GM21360 (cell line): ENCODE results near the gene FAM216B.

Experiments used
- ATAC-seq: cut with Tn5 transposase; IDR thresholded peaks from one replicate; pipeline ENCODE4 v1.9.1; 2021; ENCODE audit warnings: mild to moderate bottlenecking, moderate library complexity; ENCODE audit not compliant: unreplicated experiment

Gene FAM216B

GRCh38 chr13:42821437-42821836, 40.1 kb downstream of the FAM216B start:
- no peak for ATAC-seq

DNA sequence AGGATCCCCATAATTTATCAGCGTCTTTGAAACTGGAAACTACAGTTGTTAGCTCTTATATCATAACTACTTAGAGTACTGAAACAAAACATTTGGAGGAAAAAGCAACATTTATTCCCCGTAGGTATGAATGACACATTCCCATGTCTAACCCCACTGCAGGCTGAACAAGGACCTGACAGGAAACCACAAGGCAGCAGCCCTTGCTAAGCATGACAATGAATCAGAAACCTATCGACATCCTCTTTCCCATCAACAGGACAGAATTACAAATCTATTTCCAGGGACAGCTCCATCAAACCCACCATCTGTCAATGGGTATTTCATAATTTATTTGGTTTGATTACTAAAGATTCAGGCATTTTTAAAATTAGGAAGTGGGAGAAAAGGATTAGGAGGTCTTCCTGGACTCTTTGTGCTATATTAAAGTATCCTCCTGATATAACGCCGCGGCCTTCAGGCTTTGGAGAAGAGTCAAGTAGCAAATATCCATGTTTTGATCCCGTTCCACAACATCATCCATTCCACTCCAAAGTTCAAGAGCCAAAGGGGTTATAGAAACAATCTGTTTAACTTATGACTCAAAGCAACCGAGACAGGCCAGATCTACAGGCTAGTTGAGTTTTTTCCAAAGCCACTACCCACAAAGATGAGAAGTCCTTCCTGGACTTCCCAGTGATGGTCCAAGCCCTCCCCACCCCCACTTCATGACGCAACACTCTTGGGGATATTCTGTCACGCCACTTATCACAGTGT, 51.1 kb downstream of the FAM216B start:
- no peak for ATAC-seq

GRCh38 chr13:42834946-42835345, 53.6 kb downstream of the FAM216B start:
- ATAC-seq = no peak

- ATAC-seq = no peak
Measured at GRCh38 chr13:42836930-42837690, 55.7 kb downstream of the FAM216B start.
